K562 (cell line): Measurements from ENCODE around the gene CELF4. TPM values are rescaled to one million over a fixed set of nuclear protein-coding genes. Genes with fewer than 3 reads are reported as not detected.
A peak's percentile ranks its signal among the peaks of the same experiment; 100 is the strongest.

ENCODE experiments used
- ATF4 ChIP-seq: fragments of 450-650 bp; formaldehyde crosslinking; IDR thresholded peaks from 2 replicates; pipeline ENCODE4 v1.4.0; 2022; ENCODE audit warnings: mild to moderate bottlenecking, moderate library complexity
- HNRNPLL ChIP-seq: fragments of 200-400 bp; formaldehyde crosslinking; IDR thresholded peaks from 2 replicates; pipeline ENCODE4 v1.6.1; 2017; ENCODE audit warnings: low read length, low read depth, mild to moderate bottlenecking; ENCODE audit not compliant: poor library complexity, severe bottlenecking
- MLLT1 ChIP-seq, 2 experiments: fragments of 450-650 bp; IDR thresholded peaks; 2 replicates each; pipeline ENCODE4 v1.6.1; 2016
- NEUROD1 ChIP-seq: fragments of 150-350 bp; IDR thresholded peaks from 2 replicates; pipeline ENCODE4 v1.6.1; 2014; ENCODE audit warnings: borderline replicate concordance, low read length, low read depth; ENCODE audit not compliant: partially characterized antibody
- PTTG1 ChIP-seq: fragments of 450-650 bp; IDR thresholded peaks from 2 replicates; pipeline ENCODE4 v1.6.1; 2016; ENCODE audit warnings: low read depth, mild to moderate bottlenecking, missing genetic modification characterization, missing compliant biosample characterization
- RAD51 ChIP-seq: fragments of 450-650 bp; IDR thresholded peaks from 2 replicates; pipeline ENCODE4 v1.7.1; 2016; ENCODE audit warnings: low read depth, mild to moderate bottlenecking, borderline replicate concordance
- SETDB1 ChIP-seq: IDR thresholded peaks from one replicate; pipeline ENCODE4 v1.6.1; 2012; ENCODE audit warnings: low read length, control low read depth, inconsistent platforms
- SIX5 ChIP-seq, 2 experiments: IDR thresholded peaks; 2 replicates each; pipeline ENCODE4 v1.6.1; 2011; ENCODE audit warnings: low read length in 2 of 2, borderline replicate concordance in 1 of 2, low read depth in 1 of 2, mild to moderate bottlenecking in 1 of 2, moderate library complexity in 1 of 2; ENCODE audit not compliant: insufficient read depth in 1 of 2
- STAT6 ChIP-seq: sonication (generic); formaldehyde crosslinking; IDR thresholded peaks from 2 replicates; pipeline ENCODE4 v1.8.1; 2023; ENCODE audit warnings: mild to moderate bottlenecking, missing genetic modification reagents
- TEAD4 ChIP-seq, 2 experiments: sonication (generic) in 1 of 2; formaldehyde crosslinking in 1 of 2; IDR thresholded peaks; 2 replicates each; pipeline versions ENCODE4 v1.6.1 to v1.8.0; 2012 to 2022; ENCODE audit warnings: borderline replicate concordance in 1 of 2, inconsistent platforms in 1 of 2, low read length in 1 of 2, mild to moderate bottlenecking in 1 of 2, missing genetic modification reagents in 1 of 2
- THAP12 ChIP-seq: fragments of 250-450 bp; sonication (Bioruptor Pico); IDR thresholded peaks from 2 replicates; pipeline ENCODE4 v1.9.0; 2021; ENCODE audit warnings: mild to moderate bottlenecking, inconsistent platforms
- ZMIZ1 ChIP-seq, 2 experiments: fragments of 150-350 bp in 1 of 2; IDR thresholded peaks; 2 replicates each; pipeline ENCODE4 v1.6.1; 2012 to 2016; ENCODE audit warnings: low read depth in 2 of 2, low read length in 2 of 2, mild to moderate bottlenecking in 1 of 2, moderate library complexity in 1 of 2
- ZNF121 ChIP-seq: sonication (generic); formaldehyde crosslinking; conservative IDR thresholded peaks from 2 replicates; pipeline ENCODE4 v1.8.0; 2022; ENCODE audit warnings: missing genetic modification reagents
- ZNF668 ChIP-seq: fragments of 250-450 bp; sonication (Bioruptor Pico); IDR thresholded peaks from 2 replicates; pipeline ENCODE4 v1.8.0; 2022; ENCODE audit warnings: mild to moderate bottlenecking, inconsistent platforms
- polyA plus RNA-seq, 8 experiments: library from polyadenylated mRNA; depleted of rRNA in 4 of 8; stranded (reverse) in 5 of 8; unstranded in 3 of 8; fragments of >200 nt; fragmentation: Nextera tagmentation in 2 of 8; fragmentation: Illumina TruSeq in 1 of 8; extraction: Ambion mirVana in 2 of 8; extraction: Trizol in 1 of 8; gene quantifications; 2 replicates each; pipeline versions ENCODE4 v1.2.1 to v1.2.3, GENCODE V29; 2011 to 2014; ENCODE audit warnings: inconsistent platforms in 1 of 8, missing spikeins in 1 of 8
- total RNA-seq, 7 experiments: library from RNA; depleted of rRNA in 6 of 7; stranded (reverse); fragments of >200 nt in 6 of 7; fragmentation: Illumina TruSeq in 2 of 7; extraction: Trizol in 2 of 7; gene quantifications; 2 replicates each; pipeline versions ENCODE4 v1.2.1 to v1.2.3, GENCODE V29; 2011 to 2021; ENCODE audit warnings: low replicate concordance in 1 of 7

Gene CELF4
- total and polyA plus RNA-seq, 9 of the 15 experiments (the other 6 are each of a cell fraction or from before 2014, with no cell fraction given), result 0.04 to 0.24 (median 0.07) TPM; not detected in 3

- TF ChIP-seq SIX5 (IDR thresholded peaks at IDR 0.05; ENCODE audit: borderline replicate concordance in 1 of 2, insufficient read depth in 1 of 2, low read depth in 1 of 2, low read length in 2 of 2) (no peak), ZNF668 (CRISPR knock-in tag) (no peak), ATF4 (CRISPR knock-in tag) (no peak), ZMIZ1 (IDR thresholded peaks at IDR 0.05; ENCODE audit: low read depth in 2 of 2, low read length in 2 of 2) (no peak), MLLT1 (IDR thresholded peaks at IDR 0.05) (no peak), TEAD4 (IDR thresholded peaks at IDR 0.05; ENCODE audit: low read length) (peak; percentile 22; the same call in 1 of the 2 replicates), TEAD4 (CRISPR knock-in tag; IDR thresholded peaks at IDR 0.05; ENCODE audit: borderline replicate concordance) (no peak), STAT6 (CRISPR knock-in tag) (no peak), PTTG1 (tag) (no peak), RAD51 (no peak), HNRNPLL (no peak), NEUROD1 (peak; percentile 80), ZNF121 (CRISPR knock-in tag) (0 out of 2 replicates have a peak, but pooled peaks have one; percentile 32), SETDB1 (peak; percentile 20), THAP12 (CRISPR knock-in tag) (no peak)
These were observed 265.9 kb downstream of the CELF4 start (continued) for GRCh38 chr18:37299471-37300304.
